BJ (cell line): ENCODE data around the gene JAKMIP1. TPM values are rescaled to one million over a fixed set of nuclear protein-coding genes. Genes with fewer than 3 reads are reported as not detected.
"Not testable (repeated sequence)": the region's sequence is repeated elsewhere in the genome, so short reads cannot be mapped to it uniquely, and the experiment has no call there.

ENCODE experiments used
- CTCF ChIA-PET: fragments of 350-600 bp; formaldehyde crosslinking; extraction: SDS; loops from one replicate; lab custom pipeline; 2021; ENCODE audit warnings: antibody characterized with exemption, inconsistent platforms; lab: Yijun Ruan, JAX
- POLR2A ChIA-PET: fragments of 300-600 bp; sonication (Branson Sonifier 250); formaldehyde crosslinking; extraction: SDS; loops from one replicate; lab custom pipeline; 2021; ENCODE audit warnings: antibody characterized with exemption; lab: Charles Lee
- DNase-seq: peaks from one replicate; pipeline ENCODE4 v3.0.0-alpha.2; 2011; ENCODE audit warnings: low read depth
- H3K27me3 ChIP-seq: 2 replicates; pipeline ENCODE4 v1.6.0; 2011; ENCODE audit warnings: low read length; ENCODE audit not compliant: control insufficient read depth, insufficient read depth
- H3K36me3 ChIP-seq: 2 replicates; pipeline ENCODE4 v1.5.1; 2011; ENCODE audit warnings: low read length; ENCODE audit not compliant: control insufficient read depth, insufficient read depth
- H3K4me3 ChIP-seq: 2 replicates; pipeline ENCODE4 v1.5.1; 2011; ENCODE audit warnings: low read depth, mild to moderate bottlenecking, control low read depth, low read length
- polyA plus RNA-seq: library from polyadenylated mRNA; depleted of rRNA; stranded (reverse); fragments of >200 nt; gene quantifications from 2 replicates; pipeline ENCODE4 v1.2.3, GENCODE V29; 2011
- TF ChIP-seq, protein P1 (sequence below): IDR thresholded peaks from 2 replicates; pipeline ENCODE4 v1.5.1; 2011; ENCODE audit warnings: low read depth, mild to moderate bottlenecking, control low read depth, inconsistent platforms, low read length, moderate library complexity; ENCODE audit not compliant: insufficient read depth

JAKMIP1 gene
- polyA plus RNA-seq, 1 experiment = not detected

DNA sequence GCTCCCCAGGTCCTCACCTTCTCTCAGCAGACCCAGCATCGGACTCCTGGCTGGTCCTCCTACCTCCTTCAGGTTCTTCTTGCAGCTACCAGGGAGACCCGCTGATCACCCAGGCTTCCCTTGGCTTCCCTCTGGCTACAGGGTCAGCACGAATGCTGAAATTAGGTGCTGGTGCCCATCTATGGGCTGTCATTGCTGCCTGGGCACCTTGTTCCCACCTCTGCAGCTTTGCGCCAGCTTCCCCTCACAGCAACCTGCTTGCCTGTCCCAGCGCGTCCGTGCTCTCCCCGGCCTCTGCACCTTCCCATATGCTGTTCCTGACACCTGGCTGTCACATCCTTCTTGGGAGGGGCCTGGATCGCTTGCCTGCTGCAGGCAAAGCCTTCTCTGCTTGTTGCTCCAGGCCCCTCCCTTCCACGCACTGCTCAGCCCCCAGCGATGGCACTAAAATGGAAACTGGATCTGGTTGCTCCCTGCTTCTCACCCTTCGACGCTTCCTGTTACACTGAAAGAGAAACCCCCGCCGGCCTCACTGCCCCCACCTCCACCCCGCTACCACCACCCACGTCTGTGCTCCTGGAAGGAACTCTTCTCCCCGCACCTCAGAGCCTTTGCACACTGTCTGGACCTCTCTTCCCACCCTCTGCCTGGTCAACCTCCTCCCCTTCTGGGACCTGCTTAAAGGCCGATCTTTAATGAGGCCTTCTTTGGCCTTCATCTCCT is 204.3 kb downstream of the JAKMIP1 start:
- ChIA-PET CTCF (interaction anchor here (0.8 kb wide), 1 partner anchor 255 kb away, joined by 3 read pairs; no protein-coding TSS in a partner anchor), POLR2A (no interaction called here)
- TF ChIP-seq, protein P1, sequence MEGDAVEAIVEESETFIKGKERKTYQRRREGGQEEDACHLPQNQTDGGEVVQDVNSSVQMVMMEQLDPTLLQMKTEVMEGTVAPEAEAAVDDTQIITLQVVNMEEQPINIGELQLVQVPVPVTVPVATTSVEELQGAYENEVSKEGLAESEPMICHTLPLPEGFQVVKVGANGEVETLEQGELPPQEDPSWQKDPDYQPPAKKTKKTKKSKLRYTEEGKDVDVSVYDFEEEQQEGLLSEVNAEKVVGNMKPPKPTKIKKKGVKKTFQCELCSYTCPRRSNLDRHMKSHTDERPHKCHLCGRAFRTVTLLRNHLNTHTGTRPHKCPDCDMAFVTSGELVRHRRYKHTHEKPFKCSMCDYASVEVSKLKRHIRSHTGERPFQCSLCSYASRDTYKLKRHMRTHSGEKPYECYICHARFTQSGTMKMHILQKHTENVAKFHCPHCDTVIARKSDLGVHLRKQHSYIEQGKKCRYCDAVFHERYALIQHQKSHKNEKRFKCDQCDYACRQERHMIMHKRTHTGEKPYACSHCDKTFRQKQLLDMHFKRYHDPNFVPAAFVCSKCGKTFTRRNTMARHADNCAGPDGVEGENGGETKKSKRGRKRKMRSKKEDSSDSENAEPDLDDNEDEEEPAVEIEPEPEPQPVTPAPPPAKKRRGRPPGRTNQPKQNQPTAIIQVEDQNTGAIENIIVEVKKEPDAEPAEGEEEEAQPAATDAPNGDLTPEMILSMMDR = no peak
- no peak for DNase-seq
- Histone ChIP-seq H3K27me3 (no peaks in the 10 kb centered on the region), H3K36me3 (no peaks in the 10 kb centered on the region), H3K4me3 (no peak overlapping the region)

DNA sequence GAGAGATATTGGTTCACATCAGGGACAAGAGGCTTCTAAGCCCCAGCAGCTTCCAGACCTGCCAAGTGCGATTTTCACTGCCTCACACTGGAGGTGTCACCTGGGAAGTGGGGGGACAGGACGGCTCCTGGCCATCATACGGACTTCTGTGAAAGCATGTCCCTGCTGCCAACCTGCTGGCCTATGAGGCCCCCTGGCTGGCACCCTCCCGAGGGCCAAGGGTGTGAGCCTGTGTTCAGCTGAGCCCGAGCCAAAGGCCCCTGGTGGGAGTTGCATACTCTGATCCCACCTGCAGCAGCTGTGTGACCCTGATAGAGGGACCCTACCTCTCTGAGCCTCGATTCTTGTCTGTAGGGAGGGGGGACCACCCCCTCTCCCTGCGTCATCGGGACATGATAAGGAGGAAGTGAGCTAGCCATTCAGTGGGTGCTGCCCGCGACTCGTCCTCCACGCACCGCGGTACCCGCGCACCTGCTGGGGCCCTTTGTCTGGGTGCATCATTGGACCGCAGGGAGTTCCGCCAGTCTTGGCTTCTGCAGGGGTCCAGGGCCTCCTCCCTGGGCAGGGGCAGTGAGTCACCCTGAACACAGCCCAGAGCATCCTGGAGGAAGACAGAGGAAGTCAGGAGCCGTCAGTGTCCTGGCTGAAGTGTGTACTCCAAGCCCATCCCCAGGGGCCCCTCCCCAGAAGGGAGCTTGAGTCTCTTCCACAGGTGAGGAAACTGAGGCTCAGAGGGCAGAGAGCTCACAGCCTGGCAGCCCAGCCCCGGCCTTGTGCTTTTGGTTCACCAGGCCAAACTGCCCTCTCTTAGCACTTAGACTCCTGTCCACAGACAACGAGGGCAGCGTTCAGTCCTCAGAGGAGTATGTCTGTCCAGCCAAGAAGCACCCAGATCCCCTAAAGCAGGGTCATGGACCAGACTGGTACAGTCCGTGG is 206.2 kb downstream of the JAKMIP1 start:
- CTCF ChIA-PET = interaction anchor here (0.7 to 0.9 kb wide), 2 partner anchors 12 to 1086 kb away, joined by 3 to 5 read pairs; no protein-coding TSS in a partner anchor
- no peak overlapping the region for H3K4me3 ChIP-seq
- POLR2A ChIA-PET = no interaction called here
- TF ChIP-seq, protein P1 = no peak
- no peak for DNase-seq
- no peaks in the 10 kb centered on the region for H3K36me3 ChIP-seq
- H3K27me3 ChIP-seq = no peaks in the 10 kb centered on the region

DNA sequence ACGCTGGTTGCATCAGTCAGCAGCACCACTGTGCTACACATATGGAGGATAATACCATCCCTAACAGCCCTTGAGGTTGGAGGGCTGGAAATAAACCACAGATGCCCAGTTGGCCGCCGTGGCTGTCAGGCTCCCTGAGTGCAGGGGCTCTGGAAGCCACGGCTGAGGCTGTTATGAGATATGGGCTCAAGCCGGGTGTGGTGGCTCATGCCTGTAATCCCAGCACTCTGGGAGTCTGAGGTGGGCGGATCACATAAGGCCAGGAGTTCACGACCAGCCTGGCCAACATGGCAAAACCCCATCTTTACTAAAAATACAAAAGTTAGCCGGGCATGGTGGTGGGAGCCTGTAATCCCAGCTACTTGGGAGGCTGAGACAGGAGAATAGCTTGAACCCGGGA is 207.0 kb downstream of the JAKMIP1 start:
- POLR2A ChIA-PET, H3K4me3 ChIP-seq, H3K36me3 ChIP-seq, CTCF ChIA-PET, DNase-seq, H3K27me3 ChIP-seq: not testable (repeated sequence)

DNA sequence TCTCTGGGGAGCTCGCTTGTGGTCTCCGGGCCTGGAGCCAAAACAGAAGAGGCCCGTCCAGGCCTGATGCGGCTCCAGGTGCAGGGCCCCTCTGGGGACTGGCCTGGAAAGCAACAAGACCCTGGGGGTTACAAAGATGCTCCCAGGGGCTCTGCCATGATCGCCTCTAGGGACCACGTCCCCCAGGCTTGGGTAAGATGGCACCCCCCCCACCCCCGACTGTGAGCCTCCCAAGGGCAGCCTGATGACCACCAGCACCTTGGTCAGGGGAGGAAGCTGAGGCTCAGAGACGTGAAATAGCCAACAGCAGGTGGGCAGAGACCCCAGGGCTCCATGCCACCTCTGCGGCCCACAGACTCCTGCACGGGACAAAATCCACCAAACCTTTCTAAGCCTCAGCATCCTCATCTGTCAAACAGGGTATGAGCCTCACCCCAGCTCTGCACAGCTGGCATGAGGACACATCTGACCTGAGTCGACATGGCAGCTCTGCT is 207.5 kb downstream of the JAKMIP1 start:
- ChIA-PET POLR2A (no interaction called here), CTCF (no interaction called here)
- Histone ChIP-seq H3K36me3 (no peaks in the 10 kb centered on the region), H3K4me3 (no peak overlapping the region), H3K27me3 (no peaks in the 10 kb centered on the region)
- TF ChIP-seq, protein P1 = no peak
- no peak for DNase-seq

DNA sequence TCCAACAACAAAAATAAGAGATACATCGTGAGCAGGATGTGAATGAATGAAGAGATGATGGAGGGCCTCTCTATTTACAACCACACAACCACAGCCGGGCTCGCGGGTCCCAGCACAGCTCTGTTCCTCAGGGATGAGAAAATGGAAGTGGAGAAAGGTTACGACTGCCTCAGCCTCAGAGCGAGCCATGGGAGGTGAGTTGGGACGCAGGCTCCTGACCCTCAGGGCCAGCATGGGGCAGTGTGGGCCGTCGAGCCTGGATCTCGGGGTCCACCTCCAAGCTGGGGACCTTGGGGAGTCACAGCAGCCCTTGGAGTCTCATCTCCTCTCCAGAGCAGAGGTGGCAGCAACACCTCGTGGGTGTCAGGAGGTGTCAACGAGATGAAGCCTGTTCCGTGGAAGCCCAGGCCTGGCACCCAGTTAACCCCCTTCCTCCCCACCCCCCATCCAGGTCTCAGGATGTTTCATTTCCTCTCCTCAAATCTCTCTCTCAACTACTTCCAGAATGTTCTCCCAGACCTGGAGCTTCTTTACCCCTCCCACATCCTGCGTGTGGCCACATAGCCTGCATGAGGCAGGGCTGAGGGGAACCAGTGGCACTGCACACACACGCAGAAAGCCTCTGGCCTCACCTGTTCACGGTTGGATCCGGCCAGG is 208.1 kb downstream of the JAKMIP1 start:
- no peaks in the 10 kb centered on the region for H3K36me3 ChIP-seq
- TF ChIP-seq, protein P1 = no peak
- no peaks in the 10 kb centered on the region for H3K27me3 ChIP-seq
- no peak overlapping the region for H3K4me3 ChIP-seq
- POLR2A ChIA-PET = no interaction called here
- DNase-seq = no peak
- CTCF ChIA-PET = no interaction called here
